ENCODE measurements around the gene IGSF21. TPM values are rescaled to one million over a fixed set of nuclear protein-coding genes. Genes with fewer than 3 reads are reported as not detected.

The IGSF21 gene
- total RNA-seq, 1 donor, result not detected

DNA sequence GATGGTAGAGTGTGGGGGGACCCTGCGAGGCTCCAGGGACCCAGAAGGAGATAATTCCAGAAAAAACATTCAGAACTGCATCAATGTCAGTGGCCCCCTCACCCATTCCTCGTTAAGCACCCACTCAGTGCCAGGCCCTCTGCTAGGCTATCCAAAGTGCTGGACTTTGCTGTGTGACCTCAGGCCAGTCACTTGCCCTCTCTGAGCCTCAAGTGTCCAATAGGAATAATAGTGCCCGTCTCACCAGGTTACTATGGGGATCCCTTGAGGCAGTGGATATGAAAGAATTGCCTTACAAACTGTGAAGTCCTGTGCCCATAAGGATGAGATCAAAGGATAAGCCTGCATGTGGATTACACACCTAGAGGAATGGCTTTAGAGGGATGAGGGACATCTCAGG is 83.4 kb downstream of the IGSF21 start:
- TF ChIP-seq, protein P1, sequence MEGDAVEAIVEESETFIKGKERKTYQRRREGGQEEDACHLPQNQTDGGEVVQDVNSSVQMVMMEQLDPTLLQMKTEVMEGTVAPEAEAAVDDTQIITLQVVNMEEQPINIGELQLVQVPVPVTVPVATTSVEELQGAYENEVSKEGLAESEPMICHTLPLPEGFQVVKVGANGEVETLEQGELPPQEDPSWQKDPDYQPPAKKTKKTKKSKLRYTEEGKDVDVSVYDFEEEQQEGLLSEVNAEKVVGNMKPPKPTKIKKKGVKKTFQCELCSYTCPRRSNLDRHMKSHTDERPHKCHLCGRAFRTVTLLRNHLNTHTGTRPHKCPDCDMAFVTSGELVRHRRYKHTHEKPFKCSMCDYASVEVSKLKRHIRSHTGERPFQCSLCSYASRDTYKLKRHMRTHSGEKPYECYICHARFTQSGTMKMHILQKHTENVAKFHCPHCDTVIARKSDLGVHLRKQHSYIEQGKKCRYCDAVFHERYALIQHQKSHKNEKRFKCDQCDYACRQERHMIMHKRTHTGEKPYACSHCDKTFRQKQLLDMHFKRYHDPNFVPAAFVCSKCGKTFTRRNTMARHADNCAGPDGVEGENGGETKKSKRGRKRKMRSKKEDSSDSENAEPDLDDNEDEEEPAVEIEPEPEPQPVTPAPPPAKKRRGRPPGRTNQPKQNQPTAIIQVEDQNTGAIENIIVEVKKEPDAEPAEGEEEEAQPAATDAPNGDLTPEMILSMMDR (IDR thresholded peaks at IDR 0.05; ENCODE audit: insufficient read depth, low read depth, low read length), result no peak
- DNase-seq (ENCODE audit: low read depth), result no peak

DNA sequence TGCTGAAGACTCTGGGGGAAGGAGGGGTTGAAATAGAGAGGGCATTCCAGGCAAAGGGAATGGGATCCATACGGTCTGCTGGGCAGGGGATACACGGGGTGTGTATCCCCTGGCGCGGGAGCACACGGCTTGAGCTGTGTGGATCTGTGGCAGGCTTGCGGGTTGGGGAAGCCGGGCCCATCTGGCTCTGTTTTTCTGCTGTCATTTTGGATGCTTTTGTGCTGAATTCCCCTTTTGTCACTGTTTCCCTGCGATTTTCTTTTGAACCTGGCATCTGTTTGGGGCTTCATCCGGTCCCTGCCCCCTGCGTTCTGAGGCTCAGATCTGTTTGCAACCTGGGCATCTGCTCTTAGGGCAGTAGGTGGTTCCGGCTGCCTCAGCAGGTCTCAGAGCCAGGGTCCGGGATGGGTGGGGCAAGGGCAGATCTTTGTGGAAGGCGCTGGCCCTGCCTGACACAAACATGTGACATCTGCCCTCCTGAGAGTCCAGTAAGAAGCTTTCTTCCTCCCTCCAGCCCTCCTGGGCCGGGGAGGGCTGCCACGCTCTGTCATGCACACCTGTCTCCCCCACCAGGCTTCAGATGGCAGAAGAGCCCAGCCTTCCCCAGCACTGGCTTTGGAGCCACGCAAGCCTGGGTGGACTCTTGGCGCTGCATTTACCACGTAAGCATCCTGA is 84.0 kb downstream of the IGSF21 start:
- DNase-seq (ENCODE audit: low read depth), result no peak
- TF ChIP-seq, protein P1 (IDR thresholded peaks at IDR 0.05; ENCODE audit: insufficient read depth, low read depth, low read length), result no peak
- H3K4me3 ChIP-seq (ENCODE audit: low read depth, low read length), result no peak overlapping the region

More for the DNA sequence above, 83.4 kb downstream of the IGSF21 start:
- H3K4me3 ChIP-seq (ENCODE audit: low read depth, low read length), result no peak overlapping the region

DNA sequence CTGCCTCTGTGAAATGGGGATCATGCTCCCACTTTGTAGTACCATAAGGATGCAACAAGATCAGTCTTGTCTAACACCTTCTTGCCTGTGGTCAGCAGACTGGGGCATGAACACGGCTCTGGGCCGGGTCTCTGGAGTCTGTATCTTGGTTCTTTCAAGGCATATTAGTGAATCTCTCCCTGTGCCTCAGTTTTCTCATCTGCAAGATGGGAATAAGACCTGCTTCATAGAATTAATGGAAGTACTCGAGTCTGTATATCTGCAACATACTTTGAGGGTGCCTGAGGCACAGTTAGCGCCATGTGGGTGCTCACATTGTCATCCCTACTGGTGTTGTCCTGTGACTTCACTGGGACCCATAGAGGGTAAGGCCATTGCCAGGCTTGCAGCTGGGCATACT is 84.6 kb downstream of the IGSF21 start:
- DNase-seq (ENCODE audit: low read depth), result no peak
- TF ChIP-seq, protein P1 (IDR thresholded peaks at IDR 0.05; ENCODE audit: insufficient read depth, low read depth, low read length), result no peak
- no peak overlapping the region for H3K4me3 ChIP-seq (ENCODE audit: low read depth, low read length)

DNA sequence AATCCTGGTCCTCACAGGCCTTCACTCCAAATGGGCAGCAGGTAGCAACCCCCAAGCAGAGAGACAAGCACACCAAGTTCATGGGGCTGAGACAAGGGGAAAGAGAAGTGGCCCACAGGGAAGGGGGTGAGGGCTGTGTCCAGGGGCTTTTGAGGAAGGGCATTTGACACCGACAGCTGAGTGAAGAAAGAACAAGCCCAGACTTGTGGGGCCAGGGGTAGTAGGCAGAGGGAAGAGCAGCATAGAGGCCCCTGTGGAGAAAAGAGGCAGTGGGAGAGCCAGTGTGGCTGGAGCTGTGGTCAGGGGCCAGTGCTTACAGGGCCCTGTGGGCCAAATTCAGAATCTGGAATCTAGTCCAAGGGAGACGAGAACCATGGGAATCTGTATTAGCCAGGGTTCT is 85.4 kb downstream of the IGSF21 start:
- no peak for DNase-seq (ENCODE audit: low read depth)
- TF ChIP-seq, protein P1 (IDR thresholded peaks at IDR 0.05; ENCODE audit: insufficient read depth, low read depth, low read length), result no peak
- H3K4me3 ChIP-seq (ENCODE audit: low read depth, low read length), result no peak overlapping the region

DNA sequence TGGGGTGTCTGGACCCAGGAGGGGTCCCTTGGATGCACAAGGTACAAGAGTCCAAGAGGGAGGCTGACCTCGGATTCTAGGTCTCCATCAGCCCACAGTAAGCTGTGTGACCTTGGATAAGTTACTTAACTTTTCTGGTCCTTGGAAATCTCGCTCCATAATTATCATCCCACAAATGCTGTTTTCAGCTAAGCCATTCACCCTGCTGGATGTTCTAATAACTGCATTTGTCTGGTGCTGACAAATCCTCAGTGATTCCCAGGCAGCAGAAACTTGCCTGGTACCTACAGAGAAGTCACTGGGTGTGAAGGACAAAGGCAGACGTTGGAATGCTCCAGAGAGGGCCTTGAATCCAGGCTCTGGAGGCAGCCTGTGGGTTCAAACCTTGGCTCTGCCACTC is 89.7 kb downstream of the IGSF21 start:
- TF ChIP-seq, protein P1 (IDR thresholded peaks at IDR 0.05; ENCODE audit: insufficient read depth, low read depth, low read length), result no peak
- no peak for DNase-seq (ENCODE audit: low read depth)
- no peak overlapping the region for H3K4me3 ChIP-seq (ENCODE audit: low read depth, low read length)

DNA sequence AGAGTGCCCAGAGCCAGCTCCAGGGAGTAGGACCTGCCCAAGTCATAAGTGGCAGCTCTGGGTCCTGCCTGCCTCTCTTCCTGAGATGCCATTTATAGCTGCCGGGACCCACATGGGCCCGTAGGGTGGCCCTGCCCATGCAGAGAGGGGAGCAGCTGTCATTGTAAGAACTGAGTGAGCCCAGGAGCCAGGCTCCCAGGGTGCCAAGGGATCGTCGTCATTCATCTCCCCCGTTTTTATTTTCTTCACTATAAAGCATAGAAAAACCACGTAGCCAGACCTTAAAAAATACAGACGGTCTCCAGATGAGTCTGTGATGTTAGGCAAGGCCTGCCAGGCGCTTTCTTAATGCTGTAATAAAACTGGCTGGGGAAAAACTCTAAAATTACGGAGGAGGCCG is 90.7 kb downstream of the IGSF21 start:
- DNase-seq (ENCODE audit: low read depth), result no peak

More for the DNA sequence above, 90.7 kb downstream of the IGSF21 start:
- TF ChIP-seq, protein P1 (IDR thresholded peaks at IDR 0.05; ENCODE audit: insufficient read depth, low read depth, low read length), result no peak
- H3K4me3 ChIP-seq (ENCODE audit: low read depth, low read length), result no peak overlapping the region

Measured in fibroblast of villous mesenchyme (primary cell).